Measurements from ENCODE around the gene FSHR. TPM values are rescaled to one million over a fixed set of nuclear protein-coding genes. Genes with fewer than 3 reads are reported as not detected.

FSHR gene
- polyA plus RNA-seq, 1 experiment, result not detected

DNA sequence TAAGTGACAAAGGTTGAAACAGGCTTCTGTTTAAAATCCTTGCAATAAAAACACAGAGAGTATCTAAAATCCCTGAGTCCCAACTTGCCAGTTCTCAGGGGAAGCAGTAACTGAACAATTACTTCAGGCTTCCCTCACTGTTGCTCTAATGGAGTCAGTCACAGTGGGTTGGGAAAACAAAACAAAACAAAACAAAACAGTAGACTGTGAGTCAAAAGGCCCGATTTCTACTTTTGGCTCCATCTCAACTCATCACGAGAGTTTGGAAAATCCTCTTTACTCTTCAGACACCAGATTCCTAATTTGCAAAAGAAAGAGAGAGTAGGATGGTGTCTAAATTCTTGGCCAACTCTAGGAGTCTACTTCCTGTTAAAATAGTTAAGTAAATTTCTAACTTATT lies 1.1 kb downstream of the FSHR start:
- POLR2A ChIA-PET, result no interaction called here
- TF ChIP-seq CTCF (IDR thresholded peaks at IDR 0.05; ENCODE audit: insufficient read depth, low read depth, low read length), result no peak
- H3K36me3 ChIP-seq (ENCODE audit: control insufficient read depth, insufficient read depth, low read length), result no peaks in the 10 kb centered on the region
- no peak for DNase-seq (ENCODE audit: low read depth)
- no peak overlapping the region for H3K4me3 ChIP-seq (ENCODE audit: low read depth, low read length)
- no peaks in the 10 kb centered on the region for H3K27me3 ChIP-seq (ENCODE audit: control insufficient read depth, insufficient read depth, low read length)
- CTCF ChIA-PET, result no interaction called here

DNA sequence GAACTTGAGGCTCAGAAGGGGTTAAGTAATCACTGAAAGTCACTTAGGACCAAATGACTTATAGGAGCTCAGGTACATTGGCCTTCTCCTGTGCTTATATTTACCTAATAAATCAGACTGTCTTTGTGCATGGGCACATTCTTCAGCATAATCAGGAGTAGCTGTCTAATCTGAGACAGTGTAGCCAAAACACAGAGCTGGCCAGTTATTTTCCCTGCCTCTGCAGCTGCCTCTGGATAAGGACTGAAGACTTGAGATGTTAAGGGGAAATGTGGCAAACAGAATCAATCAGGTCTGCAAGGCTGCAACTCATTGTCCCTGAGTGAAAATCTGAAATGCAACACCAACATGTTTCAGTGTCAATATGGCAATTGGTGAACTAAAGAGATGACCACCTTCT lies 1.5 kb downstream of the FSHR start:
- ChIA-PET POLR2A (no interaction called here), CTCF (interaction anchor here (1.1 kb wide), 1 partner anchor 22 kb away, joined by 4 read pairs; no protein-coding TSS in a partner anchor)
- Histone ChIP-seq H3K27me3 (ENCODE audit: control insufficient read depth, insufficient read depth, low read length) (no peaks in the 10 kb centered on the region), H3K4me3 (ENCODE audit: low read depth, low read length) (no peak overlapping the region), H3K36me3 (ENCODE audit: control insufficient read depth, insufficient read depth, low read length) (no peaks in the 10 kb centered on the region)
- DNase-seq (ENCODE audit: low read depth), result no peak
- no peak for TF ChIP-seq CTCF (IDR thresholded peaks at IDR 0.05; ENCODE audit: insufficient read depth, low read depth, low read length)

GRCh38 chr2:49146401-49146800 lies 7.9 kb downstream of the FSHR start:
- DNase-seq (ENCODE audit: low read depth), result no peak
- Histone ChIP-seq H3K27me3 (ENCODE audit: control insufficient read depth, insufficient read depth, low read length) (no peaks in the 10 kb centered on the region), H3K36me3 (ENCODE audit: control insufficient read depth, insufficient read depth, low read length) (no peaks in the 10 kb centered on the region), H3K4me3 (ENCODE audit: low read depth, low read length) (no peak overlapping the region)
- ChIA-PET POLR2A (no interaction called here), CTCF (no interaction called here)
- no peak for TF ChIP-seq CTCF (IDR thresholded peaks at IDR 0.05; ENCODE audit: insufficient read depth, low read depth, low read length)

DNA sequence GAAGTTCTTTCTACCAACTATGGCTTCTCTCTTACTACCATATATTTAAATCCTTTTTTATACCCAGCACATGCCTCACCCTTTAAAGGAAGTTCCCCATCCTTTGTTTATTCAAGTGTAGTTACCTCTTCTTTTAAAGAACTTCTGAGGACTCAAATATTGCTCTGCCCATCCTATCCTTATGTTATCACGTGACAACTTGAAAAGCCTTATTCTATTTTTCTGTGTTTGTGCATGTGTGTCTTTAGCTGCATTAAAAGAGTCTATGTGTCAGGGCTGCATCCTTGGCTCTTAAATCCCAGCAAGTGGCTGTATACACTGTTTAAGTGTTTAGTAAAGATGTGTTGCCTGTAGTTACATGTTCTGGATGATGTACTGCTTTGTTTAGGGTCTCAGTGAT lies 22.5 kb downstream of the FSHR start:
- ChIA-PET POLR2A (no interaction called here), CTCF (no interaction called here)
- TF ChIP-seq CTCF (IDR thresholded peaks at IDR 0.05; ENCODE audit: insufficient read depth, low read depth, low read length), result no peak
- no peak overlapping the region for H3K4me3 ChIP-seq (ENCODE audit: low read depth, low read length)
- no peaks in the 10 kb centered on the region for H3K27me3 ChIP-seq (ENCODE audit: control insufficient read depth, insufficient read depth, low read length)
- no peak for DNase-seq (ENCODE audit: low read depth)
- no peaks in the 10 kb centered on the region for H3K36me3 ChIP-seq (ENCODE audit: control insufficient read depth, insufficient read depth, low read length)

GRCh38 chr2:49129034-49129433 lies 25.3 kb downstream of the FSHR start:
- no peaks in the 10 kb centered on the region for H3K36me3 ChIP-seq (ENCODE audit: control insufficient read depth, insufficient read depth, low read length)
- POLR2A ChIA-PET, result no interaction called here
- H3K4me3 ChIP-seq (ENCODE audit: low read depth, low read length), result no peak overlapping the region
- CTCF ChIA-PET, result no interaction called here
- TF ChIP-seq CTCF (IDR thresholded peaks at IDR 0.05; ENCODE audit: insufficient read depth, low read depth, low read length), result no peak
- DNase-seq (ENCODE audit: low read depth), result no peak
- H3K27me3 ChIP-seq (ENCODE audit: control insufficient read depth, insufficient read depth, low read length), result no peaks in the 10 kb centered on the region

All from BJ (cell line).